Colonic mucosa (tissue), 4 donors: ENCODE data around the gene SPG11. TPM values are rescaled to one million over a fixed set of nuclear protein-coding genes. Genes with fewer than 3 reads are reported as not detected.
"Not testable (repeated sequence)": the region's sequence is repeated elsewhere in the genome, so short reads cannot be mapped to it uniquely, and the experiment has no call there.

Experiments
- DNase-seq: peaks from one replicate; pipeline ENCODE4 v3.0.0-alpha.2; 2020
- H3K27ac ChIP-seq: fragments of 200-600 bp; one replicate; pipeline ENCODE4 v1.8.0; 2021
- H3K27me3 ChIP-seq: fragments of 200-600 bp; one replicate; pipeline ENCODE4 v1.8.0; 2021
- H3K36me3 ChIP-seq: fragments of 200-600 bp; one replicate; pipeline ENCODE4 v1.8.0; 2021
- H3K4me1 ChIP-seq: fragments of 200-600 bp; one replicate; pipeline ENCODE4 v1.8.0; 2021; ENCODE audit warnings: mild to moderate bottlenecking
- H3K4me3 ChIP-seq: fragments of 200-600 bp; one replicate; pipeline ENCODE4 v1.8.0; 2021
- H3K9ac ChIP-seq, 2 donors: one replicate each; pipeline ENCODE4 v1.7.0; 2013; ENCODE audit warnings: control low read depth in 2 of 2, low read depth in 2 of 2, low read length in 2 of 2
- H3K9me3 ChIP-seq: fragments of 200-600 bp; one replicate; pipeline ENCODE4 v1.8.0; 2021
- intact Hi-C: fragments of 100-400 bp; cut with DNase I; formaldehyde crosslinking; loops from one replicate; pipeline ENCODE4 v1.14.1; 2022
- total RNA-seq, 2 donors: library from RNA; stranded (reverse); fragmentation: NEBNext Ultra II Directional in 1 of 2; extraction: Animal tissue kit (Norgen Biotek cat#: 25700) in 1 of 2; gene quantifications; one replicate each; pipeline ENCODE4 v1.2.1, GENCODE V29; 2021
- TF ChIP-seq, protein P1 (sequence below): fragments of 200-600 bp; IDR thresholded peaks from one replicate; pipeline ENCODE4 v1.8.0; 2022; ENCODE audit warnings: antibody characterized with exemption, mild to moderate bottlenecking
- donor health status: healthy.
- donor health status: DM: no; HTN: no; CAD: no.
- donor health status: DM: no; HTN: no; CAD: no.

SPG11 gene
- total RNA-seq, 2 donors from 2014 or later = 79.3 to 95.3 TPM

- no peak for DNase-seq
- H3K27me3 ChIP-seq = no peaks in the 10 kb centered on the region
- H3K9ac ChIP-seq = no peak overlapping the region
- no peak overlapping the region for H3K4me3 ChIP-seq
- intact Hi-C loops = no loop called here
- H3K4me1 ChIP-seq = no peaks in the 10 kb centered on the region
- H3K27ac ChIP-seq = no peak overlapping the region
- TF ChIP-seq, protein P1, sequence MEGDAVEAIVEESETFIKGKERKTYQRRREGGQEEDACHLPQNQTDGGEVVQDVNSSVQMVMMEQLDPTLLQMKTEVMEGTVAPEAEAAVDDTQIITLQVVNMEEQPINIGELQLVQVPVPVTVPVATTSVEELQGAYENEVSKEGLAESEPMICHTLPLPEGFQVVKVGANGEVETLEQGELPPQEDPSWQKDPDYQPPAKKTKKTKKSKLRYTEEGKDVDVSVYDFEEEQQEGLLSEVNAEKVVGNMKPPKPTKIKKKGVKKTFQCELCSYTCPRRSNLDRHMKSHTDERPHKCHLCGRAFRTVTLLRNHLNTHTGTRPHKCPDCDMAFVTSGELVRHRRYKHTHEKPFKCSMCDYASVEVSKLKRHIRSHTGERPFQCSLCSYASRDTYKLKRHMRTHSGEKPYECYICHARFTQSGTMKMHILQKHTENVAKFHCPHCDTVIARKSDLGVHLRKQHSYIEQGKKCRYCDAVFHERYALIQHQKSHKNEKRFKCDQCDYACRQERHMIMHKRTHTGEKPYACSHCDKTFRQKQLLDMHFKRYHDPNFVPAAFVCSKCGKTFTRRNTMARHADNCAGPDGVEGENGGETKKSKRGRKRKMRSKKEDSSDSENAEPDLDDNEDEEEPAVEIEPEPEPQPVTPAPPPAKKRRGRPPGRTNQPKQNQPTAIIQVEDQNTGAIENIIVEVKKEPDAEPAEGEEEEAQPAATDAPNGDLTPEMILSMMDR = no peak
- no peaks in the 10 kb centered on the region for H3K9me3 ChIP-seq
- H3K36me3 ChIP-seq = no peaks in the 10 kb centered on the region
These were observed 35.2 kb upstream of the SPG11 start for GRCh38 chr15:44698641-44699040.

- no peak overlapping the region for H3K4me3 ChIP-seq
- intact Hi-C loops = no loop called here
- DNase-seq = no peak
- H3K27me3 ChIP-seq = no peaks in the 10 kb centered on the region
- H3K9me3 ChIP-seq = no peaks in the 10 kb centered on the region
- no peak overlapping the region for H3K27ac ChIP-seq
- no peaks in the 10 kb centered on the region for H3K36me3 ChIP-seq
- no peaks in the 10 kb centered on the region for H3K4me1 ChIP-seq
- H3K9ac ChIP-seq = no peak overlapping the region
- TF ChIP-seq, protein P1 = no peak
These were observed 33.6 kb upstream of the SPG11 start for GRCh38 chr15:44697014-44697413.

DNA sequence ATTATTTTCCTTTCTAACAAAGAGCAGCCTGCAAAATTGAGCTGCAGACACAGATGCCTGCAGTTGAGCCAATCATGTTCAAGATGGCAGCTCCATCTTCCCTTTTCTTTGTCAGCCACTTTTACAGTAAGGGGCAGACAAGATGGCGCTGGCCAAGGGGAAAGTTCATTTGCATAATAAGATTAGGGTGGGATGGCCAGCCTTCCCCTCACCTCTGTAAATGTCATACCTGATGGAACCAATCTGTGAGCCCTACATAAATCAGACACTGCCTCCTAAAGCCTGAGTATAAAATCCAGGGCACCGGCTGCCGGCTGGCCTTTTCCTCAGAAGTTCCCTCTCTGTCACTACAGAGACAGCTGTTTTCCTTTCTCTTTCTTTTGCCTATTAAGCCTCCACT lies 31.8 kb upstream of the SPG11 start:
- H3K9ac ChIP-seq = no peak overlapping the region
- H3K36me3 ChIP-seq = no peaks in the 10 kb centered on the region
- no peaks in the 10 kb centered on the region for H3K27me3 ChIP-seq
- no peaks in the 10 kb centered on the region for H3K4me1 ChIP-seq
- intact Hi-C loops = no loop called here
- H3K27ac ChIP-seq = no peak overlapping the region
- no peaks in the 10 kb centered on the region for H3K9me3 ChIP-seq
- H3K4me3 ChIP-seq = no peak overlapping the region
- TF ChIP-seq, protein P1 = no peak
- DNase-seq = no peak

DNA sequence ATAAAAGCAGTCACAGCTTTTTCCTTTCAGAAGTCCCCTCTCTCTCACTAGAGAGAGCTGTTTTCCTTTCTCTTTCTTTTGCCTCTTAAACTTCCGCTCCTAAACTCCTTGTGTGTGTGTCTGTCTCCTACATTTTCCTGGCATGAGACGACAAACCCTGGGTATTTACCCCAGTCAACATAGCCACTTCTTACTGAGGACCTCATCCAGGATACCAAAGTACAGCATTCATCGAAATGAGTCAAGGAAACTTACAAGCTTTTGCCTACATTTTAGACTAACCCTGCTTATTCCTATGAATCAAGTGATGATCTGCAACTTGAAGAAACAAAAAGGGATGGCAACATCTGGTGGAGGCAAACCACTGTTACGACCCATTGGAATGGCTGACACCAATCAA lies 31.0 kb upstream of the SPG11 start:
- TF ChIP-seq, protein P1 = no peak
- no peak for DNase-seq
- H3K4me3 ChIP-seq = no peak overlapping the region
- H3K27me3 ChIP-seq = no peaks in the 10 kb centered on the region
- H3K9ac ChIP-seq = no peak overlapping the region
- no peaks in the 10 kb centered on the region for H3K4me1 ChIP-seq
- no peaks in the 10 kb centered on the region for H3K36me3 ChIP-seq
- intact Hi-C loops = no loop called here
- no peaks in the 10 kb centered on the region for H3K9me3 ChIP-seq
- H3K27ac ChIP-seq = no peak overlapping the region

DNA sequence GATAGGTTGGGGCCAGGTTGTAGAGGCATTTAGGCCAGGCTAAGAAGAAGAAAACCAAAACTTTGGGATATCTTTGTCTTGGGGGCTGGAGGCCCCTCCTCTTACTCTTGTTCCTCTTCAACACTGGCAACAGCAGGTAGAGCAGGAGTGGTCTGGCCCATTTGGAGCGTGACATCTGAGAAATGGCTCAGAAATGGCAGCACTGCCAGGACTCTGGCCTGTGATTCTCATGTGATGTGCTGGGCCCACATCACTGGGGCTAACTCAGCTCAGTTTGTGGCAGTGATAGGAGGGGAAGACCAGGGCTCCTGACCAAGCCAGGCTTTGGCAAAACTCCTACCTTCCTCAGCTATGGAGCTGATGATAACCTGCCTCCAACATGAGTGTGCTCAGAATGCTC lies 29.2 kb upstream of the SPG11 start:
- no peaks in the 10 kb centered on the region for H3K27me3 ChIP-seq
- H3K36me3 ChIP-seq = no peaks in the 10 kb centered on the region
- intact Hi-C loops = no loop called here
- no peak overlapping the region for H3K9ac ChIP-seq
- no peaks in the 10 kb centered on the region for H3K9me3 ChIP-seq
- H3K4me1 ChIP-seq = no peaks in the 10 kb centered on the region
- no peak overlapping the region for H3K27ac ChIP-seq
- TF ChIP-seq, protein P1 = no peak
- no peak overlapping the region for H3K4me3 ChIP-seq
- no peak for DNase-seq

DNA sequence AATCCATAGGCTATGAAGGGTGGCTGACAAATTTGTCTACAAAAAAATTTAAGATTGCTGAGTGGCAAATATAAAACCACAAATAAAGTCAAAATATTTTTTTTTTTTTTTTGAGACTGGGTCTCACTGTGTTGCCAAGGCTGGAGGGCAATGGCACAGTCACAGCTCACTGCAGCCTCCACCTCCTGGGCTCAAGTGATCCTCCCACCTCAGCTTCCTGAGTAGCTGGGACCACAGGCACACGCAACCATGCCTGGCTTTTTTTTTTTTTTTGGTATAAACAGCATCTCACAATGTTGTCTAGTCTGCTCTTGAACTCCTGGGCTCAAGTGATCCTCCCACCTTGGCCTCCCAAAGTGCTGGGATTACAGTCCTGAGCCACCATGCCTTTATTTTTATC lies 26.8 kb upstream of the SPG11 start:
- H3K27ac ChIP-seq, H3K4me1 ChIP-seq, H3K9ac ChIP-seq, H3K4me3 ChIP-seq, DNase-seq, intact Hi-C loops, H3K36me3 ChIP-seq, H3K9me3 ChIP-seq, H3K27me3 ChIP-seq: not testable (repeated sequence)

DNA sequence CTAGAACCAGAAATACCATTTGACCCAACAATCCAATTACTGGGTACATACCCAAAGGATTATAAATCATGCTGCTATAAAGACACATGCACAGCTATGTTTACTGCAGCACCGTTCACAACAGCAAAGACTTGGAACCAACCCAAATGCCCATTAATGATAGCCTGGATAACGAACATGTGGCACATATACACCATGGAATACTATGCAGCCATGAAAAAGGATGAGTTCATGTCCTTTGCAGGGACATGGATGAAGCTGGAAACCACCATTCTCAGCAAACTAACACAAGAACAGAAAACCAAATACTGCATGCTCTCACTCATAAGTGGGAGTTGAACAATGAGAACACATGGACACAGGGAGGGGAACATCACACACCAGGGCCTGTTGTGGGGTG lies 25.9 kb upstream of the SPG11 start:
- DNase-seq, H3K4me1 ChIP-seq, H3K4me3 ChIP-seq, H3K36me3 ChIP-seq, H3K27ac ChIP-seq, H3K9me3 ChIP-seq, intact Hi-C loops, H3K9ac ChIP-seq, H3K27me3 ChIP-seq: not testable (repeated sequence)

DNA sequence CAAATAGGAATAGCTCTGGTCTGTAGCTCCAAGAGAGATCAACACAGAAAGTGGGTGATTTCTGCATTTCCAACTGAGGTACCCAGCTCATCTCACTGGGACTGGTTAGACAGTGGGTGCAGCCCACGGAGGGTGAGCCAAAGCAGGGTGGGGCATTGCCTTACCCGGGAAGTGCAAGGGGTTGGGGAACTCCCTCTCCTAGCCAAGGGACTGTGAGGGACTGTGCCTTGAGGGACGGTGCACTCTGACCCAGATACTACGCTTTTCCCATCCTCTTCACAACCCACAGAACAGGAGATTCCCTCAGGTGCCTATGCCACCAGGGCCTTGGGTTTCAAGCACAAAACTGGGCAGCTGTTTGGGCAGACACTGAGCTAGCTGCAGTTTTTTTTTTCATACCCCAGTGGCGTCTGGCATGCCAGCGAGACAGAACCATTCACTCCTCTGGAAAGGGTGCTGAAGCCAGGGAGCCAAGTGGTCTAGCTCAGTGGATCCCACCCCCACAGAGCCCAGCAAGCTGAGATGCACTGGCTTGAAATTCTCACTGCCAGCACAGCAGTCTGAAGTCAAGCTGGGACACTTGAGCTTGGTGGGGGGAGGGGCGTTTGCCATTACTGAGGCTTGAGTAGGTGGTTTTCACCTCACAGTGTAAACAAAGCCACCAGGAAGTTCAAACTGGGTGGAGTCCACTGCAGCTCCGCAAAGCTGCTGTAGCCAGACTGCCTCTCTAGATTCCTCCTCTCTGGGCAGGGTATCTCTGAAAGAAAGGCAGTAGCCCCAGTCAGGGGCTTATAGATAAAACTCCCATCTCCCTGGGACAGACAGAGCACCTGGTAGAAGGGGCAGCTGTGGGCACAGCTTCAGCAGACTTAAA lies 19.6 kb upstream of the SPG11 start:
- H3K9ac ChIP-seq = peak overlapping the region in 1 of 2 donors; percentile 24
- H3K9me3 ChIP-seq, intact Hi-C loops, H3K4me3 ChIP-seq, H3K36me3 ChIP-seq, H3K4me1 ChIP-seq, H3K27me3 ChIP-seq: not testable (repeated sequence)
- peak overlapping the region; percentile 58 for H3K27ac ChIP-seq
- peak; percentile 93 for DNase-seq
